ENCODE measurements around the gene HOXA4.

HOXA4 gene

GRCh38 chr7:27169658-27170425 lies 39.3 kb upstream of the HOXA4 start:
- DNase-seq = peak; percentile 81

GRCh38 chr7:27168265-27168947 lies 37.8 kb upstream of the HOXA4 start:
- DNase-seq = peak; percentile 85

GRCh38 chr7:27167916-27168264 lies 37.3 kb upstream of the HOXA4 start:
- no peak for DNase-seq

GRCh38 chr7:27166531-27167505 lies 36.3 kb upstream of the HOXA4 start:
- peak; percentile 76 for DNase-seq

- no peak for DNase-seq
Measured at GRCh38 chr7:27165996-27166530, 35.5 kb upstream of the HOXA4 start.

GRCh38 chr7:27165089-27165995 lies 34.8 kb upstream of the HOXA4 start, which contains the start of gene HOXA9:
Gene HOXA9, minus strand, starts transcription at chr7:27165537. Its CDS starts 80 bp downstream, at chr7:27165457.
- peak; percentile 93 for DNase-seq

GRCh38 chr7:27164367-27165088 lies 34.0 kb upstream of the HOXA4 start:
- DNase-seq = peak; percentile 66

- DNase-seq = no peak
Measured at GRCh38 chr7:27164045-27164366, 33.4 kb upstream of the HOXA4 start.

GRCh38 chr7:27163288-27164044 lies 32.9 kb upstream of the HOXA4 start:
- DNase-seq = no peak

- no peak for DNase-seq
Measured at GRCh38 chr7:27162561-27163287, 32.2 kb upstream of the HOXA4 start.

- DNase-seq = peak; percentile 78
Measured at GRCh38 chr7:27161721-27162560, 31.4 kb upstream of the HOXA4 start.

GRCh38 chr7:27161214-27161720 lies 30.7 kb upstream of the HOXA4 start:
- DNase-seq = no peak

- DNase-seq = peak; percentile 93
Measured at GRCh38 chr7:27160546-27161213, 30.1 kb upstream of the HOXA4 start.

GRCh38 chr7:27160145-27160545 lies 29.6 kb upstream of the HOXA4 start:
- peak; percentile 64 for DNase-seq

GRCh38 chr7:27159266-27160144 lies 28.9 kb upstream of the HOXA4 start:
- DNase-seq = peak; percentile 23

GRCh38 chr7:27158436-27159265 lies 28.1 kb upstream of the HOXA4 start:
- DNase-seq = peak; percentile 34

Data from left hindlimb (tissue), 1 donor.